ENCODE data around the gene CEACAM16. TPM values are rescaled to one million over a fixed set of nuclear protein-coding genes. Genes with fewer than 3 reads are reported as not detected.
A peak's percentile ranks its signal among the peaks of the same experiment; 100 is the strongest.

The CEACAM16 gene
- total and polyA plus RNA-seq, 10 of the 15 experiments (the other 5 are each of a cell fraction or from before 2014, with no cell fraction given), result not detected

GRCh38 chr19:44745887-44746600 lies 47.1 kb downstream of the CEACAM16 start:
- H3K4me2 ChIP-seq (ENCODE audit: control insufficient read depth, insufficient read depth), result no peak overlapping the region

More at GRCh38 chr19:44745887-44746600, 47.1 kb downstream of the CEACAM16 start:
- Histone ChIP-seq H3K36me3 (ENCODE audit: control insufficient read depth in 2 of 2, insufficient read depth in 2 of 2, low read length in 1 of 2) (no peaks in the 10 kb centered on the region; a peak in 2 of 4 replicates), H2AFZ (ENCODE audit: control insufficient read depth, low read depth, low read length) (no peak overlapping the region), H3K27ac (ENCODE audit: control insufficient read depth, insufficient read depth) (no peak overlapping the region), H3K4me3 (no peak overlapping the region), H4K20me1 (ENCODE audit: control insufficient read depth, insufficient read depth) (no peaks in the 10 kb centered on the region), H3K9ac (ENCODE audit: control insufficient read depth, insufficient read depth, low read length) (no peak overlapping the region), H3K27me3 (replicated peaks in 1 of 2; ENCODE audit: control insufficient read depth in 2 of 2, insufficient read depth in 2 of 2, low read length in 1 of 2) (no peaks in the 10 kb centered on the region), H3K4me1 (ENCODE audit: control insufficient read depth, insufficient read depth, low read length) (peaks cover 21% of the 10 kb centered on the region), H3K79me2 (ENCODE audit: control insufficient read depth, insufficient read depth, low read length) (peaks cover 22% of the 10 kb centered on the region), H3K9me3 (replicated peaks; ENCODE audit: control insufficient read depth, insufficient read depth, low read length) (no peaks in the 10 kb centered on the region)
- WGBS (ENCODE audit: insufficient coverage, insufficient replicate concordance, low lambda C conversion rate, missing lambda C conversion rate), result 3% methylated on average over 3 of the region's 4 CpGs
- intact Hi-C loops (cut with micrococcal nuclease; ENCODE audit: unreplicated experiment), result no loop called here
- no peak for DNase-seq (ENCODE audit: low read depth, low spot score)
- ATAC-seq, result no peak
- no peak for FAIRE-seq
- CTCF ChIA-PET, result no interaction called here
- SMC1A ChIA-PET (ENCODE audit: uncharacterized antibody, unreplicated experiment), result no interaction called here
- POLR2A ChIA-PET, result no interaction called here
- TF ChIP-seq ZNF592 (IDR thresholded peaks at IDR 0.05) (no peak), NBN (IDR thresholded peaks at IDR 0.05) (0 out of 2 replicates have a peak, but pooled peaks have one; percentile 8)
- RAD21 ChIA-PET (ENCODE audit: unreplicated experiment), result interaction anchor here (4.2 kb wide), 1 partner anchor 22 kb away, joined by 16 read pairs; no protein-coding TSS in a partner anchor
- in situ Hi-C loops (cut with MboI), result no loop called here
- no TSS peak for BruUV-seq (replicated peaks)

Data from GM12878 (cell line).